Endometrial microvascular endothelial cells (primary cell): ENCODE measurements around the gene PSMD12. TPM values are rescaled to one million over a fixed set of nuclear protein-coding genes. Genes with fewer than 3 reads are reported as not detected.
"Not testable (repeated sequence)": the region's sequence is repeated elsewhere in the genome, so short reads cannot be mapped to it uniquely, and the experiment has no call there.

Experiments used
- in situ Hi-C: cut with HindIII; loops from 2 replicates; pipeline ENCODE4 v1.10.0; 2017; ENCODE audit warnings: low sequenced_read_pairs, low pct_unique_long_range_greater_than_20kb; ENCODE audit errors: inconsistent ontology term
- total RNA-seq: library from RNA; depleted of rRNA; stranded (reverse); fragments of >200 nt; gene quantifications from one replicate; pipeline ENCODE4 v1.2.3, GENCODE V29; 2015; ENCODE audit errors: inconsistent ontology term

PSMD12 gene
- total RNA-seq = 48.9 TPM

DNA sequence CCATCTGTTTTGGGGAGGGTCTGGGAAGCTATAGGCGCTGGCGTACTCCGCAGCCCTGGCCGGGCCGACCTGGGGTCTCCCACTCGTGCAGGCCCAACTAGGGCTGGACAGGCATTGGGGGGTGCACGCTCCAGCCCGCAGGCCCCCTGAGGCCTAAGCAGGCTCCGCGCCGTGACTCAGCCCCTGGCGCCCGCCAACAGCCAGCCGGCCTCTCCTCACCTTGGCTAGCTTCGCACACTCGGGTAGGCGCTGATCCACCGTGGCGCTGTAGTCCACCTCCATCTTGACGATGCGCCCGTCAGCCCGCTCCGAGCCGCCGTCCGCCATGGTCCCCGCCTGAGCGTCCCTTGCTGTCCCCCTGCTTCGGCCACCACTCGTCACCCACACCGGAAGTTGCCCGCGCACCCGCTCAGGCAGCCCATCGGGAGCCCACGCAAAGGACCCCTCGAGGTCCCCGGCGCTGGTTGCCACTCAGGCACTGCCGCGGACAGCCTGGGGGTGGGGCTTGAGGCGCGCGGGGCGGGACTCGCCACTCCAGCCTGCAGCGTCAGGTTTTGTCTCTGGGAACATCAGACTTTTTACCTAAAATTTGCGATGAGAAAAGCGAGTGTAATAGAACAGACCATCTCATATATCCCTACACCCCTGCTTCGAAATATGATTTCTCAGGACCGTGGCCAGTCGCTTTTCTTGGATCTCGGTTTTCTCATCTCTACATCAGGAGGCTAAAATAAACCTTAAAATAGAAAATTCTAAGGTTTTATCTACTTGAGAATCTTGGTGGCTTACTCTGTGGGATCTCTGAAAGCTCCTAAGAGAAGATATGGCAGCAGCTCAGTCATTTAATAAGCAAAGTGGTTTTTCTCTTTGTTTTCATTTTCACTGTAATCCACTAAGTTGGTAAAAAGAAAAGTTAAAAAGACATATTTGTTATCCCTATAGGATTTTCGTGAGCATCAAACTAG is at the start of gene PSMD12:
Gene PSMD12, minus strand, starts transcription at position 385 of the 965 bp plus-strand sequence. Its CDS starts 58 bp downstream, at position 327.
- in situ Hi-C loops = no loop called here

DNA sequence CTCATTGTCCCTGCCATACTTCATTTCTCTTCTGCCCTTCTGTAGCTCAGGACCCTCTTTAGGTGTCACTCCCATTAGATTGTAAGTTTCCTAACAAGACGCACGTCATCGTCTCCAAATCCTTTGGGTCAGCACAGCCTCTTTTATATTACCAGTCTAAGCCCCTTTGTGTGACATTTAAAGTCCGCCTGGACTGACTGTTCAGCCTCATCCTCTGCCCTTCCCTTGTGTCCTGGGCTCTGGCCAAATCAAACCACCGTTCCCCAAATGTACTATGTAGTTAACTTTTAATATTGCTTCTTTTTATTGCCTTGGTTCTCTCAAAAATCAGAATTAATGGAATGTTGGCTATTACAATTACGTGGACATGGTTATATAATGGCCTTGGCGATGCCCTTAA is 48.9 kb upstream of the PSMD12 start:
- in situ Hi-C loops = no loop called here

DNA sequence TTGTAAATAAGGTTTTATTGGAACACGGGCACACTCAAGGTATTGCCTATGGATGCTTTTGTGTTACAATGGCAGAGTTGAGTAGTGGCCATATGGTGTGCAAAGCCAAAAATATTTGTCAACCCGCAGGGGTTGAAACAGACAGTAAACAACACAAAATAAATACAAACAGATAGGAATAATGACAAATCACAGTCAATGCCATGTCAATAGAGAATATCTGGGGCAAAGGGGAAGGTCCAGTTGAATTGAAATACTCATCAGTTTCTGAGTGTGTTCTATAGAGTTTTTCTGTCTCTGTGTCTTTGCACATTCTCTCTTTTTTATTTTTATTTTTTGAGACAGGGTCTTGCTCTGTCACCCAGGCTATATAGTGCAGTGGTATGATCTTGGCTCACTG is 48.2 kb upstream of the PSMD12 start:
- in situ Hi-C loops = no loop called here

DNA sequence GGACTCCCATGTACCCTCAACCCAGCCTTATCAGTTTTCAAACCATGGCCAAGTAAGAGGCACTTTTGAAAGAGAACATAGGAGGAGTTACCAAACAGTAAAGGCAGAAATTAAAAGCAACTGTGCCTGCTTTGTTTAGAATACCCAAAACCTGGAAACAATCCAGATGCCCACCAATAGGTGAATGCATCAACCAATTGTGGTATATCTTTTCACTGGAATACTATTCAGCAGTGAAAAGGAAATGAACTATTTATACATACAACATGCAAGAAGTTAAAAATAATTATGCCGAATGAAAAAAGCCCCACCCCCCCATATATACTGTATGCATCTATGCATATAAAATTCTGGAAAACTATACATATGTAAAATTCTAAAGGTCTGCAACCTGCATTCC is 47.8 kb upstream of the PSMD12 start:
- in situ Hi-C loops = no loop called here

DNA sequence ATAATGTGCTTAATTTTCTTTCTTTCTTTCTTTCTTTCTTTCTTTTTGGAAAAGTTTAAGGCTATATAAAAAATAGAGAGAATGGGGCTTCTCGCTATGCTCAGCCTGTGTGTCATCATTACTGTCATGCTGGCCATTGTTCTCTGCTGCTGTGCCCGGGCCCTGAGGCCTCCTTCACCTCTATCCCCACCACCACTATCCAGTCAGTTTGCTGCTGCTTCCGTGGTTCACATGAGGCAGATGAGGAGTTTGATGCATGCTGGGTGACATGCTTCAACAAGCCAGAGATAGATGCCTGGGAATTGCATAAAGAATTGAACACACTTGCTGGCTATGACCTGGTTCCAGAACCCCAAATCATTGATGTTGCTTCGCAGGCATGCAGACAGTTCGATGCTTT is 47.0 kb upstream of the PSMD12 start:
- in situ Hi-C loops = no loop called here

DNA sequence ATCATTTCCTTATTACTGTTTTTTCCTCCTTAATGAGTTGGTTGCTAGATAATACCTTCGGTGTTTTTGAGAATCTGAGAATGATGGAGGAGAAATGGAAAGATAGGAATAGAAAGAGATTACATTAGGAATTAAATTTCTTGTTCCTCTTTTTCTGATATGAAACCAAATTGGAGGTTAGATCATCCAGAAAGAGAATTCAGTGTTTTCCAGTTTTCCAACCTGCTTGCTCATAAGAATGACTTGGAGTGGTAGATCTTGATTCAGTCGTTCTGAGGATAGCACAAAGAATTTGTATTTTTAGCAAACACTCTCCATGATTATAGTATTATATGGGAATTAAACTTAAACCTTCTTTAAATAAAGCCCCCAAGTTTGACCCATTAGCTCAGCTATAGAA is 46.6 kb upstream of the PSMD12 start:
- in situ Hi-C loops = no loop called here

DNA sequence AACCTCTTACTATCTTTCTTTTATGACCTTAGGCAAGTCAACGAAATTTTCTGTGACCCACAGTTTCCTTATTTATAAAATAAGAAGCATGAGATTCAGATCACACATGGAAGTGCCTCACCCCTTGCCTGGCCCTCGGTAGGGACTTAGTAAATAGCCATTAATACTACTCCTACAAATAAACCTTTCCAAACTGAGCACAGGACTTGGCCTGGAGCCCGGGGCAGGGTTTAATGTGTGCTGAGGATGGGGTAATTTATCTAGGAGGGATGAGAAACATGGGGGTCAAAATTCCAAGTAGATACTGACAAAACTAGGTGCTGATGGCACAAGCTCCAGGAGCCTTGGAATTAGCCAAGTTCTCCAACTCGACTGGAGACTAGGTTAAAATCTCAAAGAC is 45.7 kb upstream of the PSMD12 start:
- in situ Hi-C loops = no loop called here

DNA sequence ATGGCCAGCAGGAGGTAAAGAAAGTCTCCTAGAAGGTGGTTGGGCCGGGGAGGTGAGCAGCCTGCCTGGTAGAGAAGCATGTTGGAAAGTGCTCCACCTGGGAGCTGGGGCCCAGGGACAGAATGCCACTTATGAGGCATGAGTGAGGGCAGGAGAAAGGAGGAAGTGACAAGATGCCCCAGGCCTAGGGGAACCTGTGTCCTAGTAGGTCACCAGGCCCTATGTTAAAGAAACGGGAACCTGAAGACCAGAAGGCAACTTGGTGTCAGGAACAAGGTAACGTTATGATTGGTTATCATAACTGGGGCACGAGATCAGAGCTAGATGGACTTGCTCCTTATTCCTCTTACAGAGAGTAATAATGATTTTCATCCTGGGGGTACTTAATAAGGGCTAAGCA is 45.0 kb upstream of the PSMD12 start:
- in situ Hi-C loops = no loop called here

DNA sequence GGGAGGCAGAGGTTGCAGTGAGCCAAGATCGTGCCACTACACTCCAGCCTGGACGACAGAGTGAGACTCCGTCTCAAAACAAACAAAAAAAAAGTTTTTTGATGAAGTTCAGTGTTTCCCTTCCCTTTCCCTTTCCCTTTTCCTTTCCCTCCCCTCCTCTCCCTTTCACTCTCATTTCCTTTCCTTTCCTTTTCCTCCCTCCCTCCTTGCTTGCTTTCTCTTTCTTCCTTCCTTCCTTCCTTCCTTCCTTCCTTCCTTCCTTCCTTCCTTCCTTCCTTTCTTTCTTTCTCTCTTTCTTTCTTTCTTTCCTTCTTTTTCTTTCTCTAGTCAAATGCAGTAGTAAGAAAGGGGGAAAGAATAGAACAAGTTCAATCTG is 42.1 kb upstream of the PSMD12 start:
- in situ Hi-C loops = not testable (repeated sequence)

DNA sequence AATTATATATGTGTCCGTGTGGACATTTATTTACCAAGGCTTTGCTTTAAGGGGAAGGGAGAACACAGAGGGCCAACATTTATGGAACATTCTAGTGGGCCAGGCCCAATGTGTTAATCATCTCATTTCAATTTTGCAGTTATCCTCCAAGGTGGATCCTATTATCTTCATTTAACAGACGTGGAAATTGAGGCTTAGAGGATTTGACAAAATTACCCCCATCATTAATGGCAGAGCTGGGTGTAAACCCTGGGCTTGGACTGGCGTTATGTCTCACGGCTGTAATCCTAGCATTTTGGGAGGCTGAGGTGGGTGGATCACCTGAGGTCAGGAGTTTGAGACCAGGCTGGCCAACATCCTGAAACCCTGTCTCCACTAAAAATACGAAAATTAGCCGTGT is 37.1 kb upstream of the PSMD12 start:
- in situ Hi-C loops = no loop called here

DNA sequence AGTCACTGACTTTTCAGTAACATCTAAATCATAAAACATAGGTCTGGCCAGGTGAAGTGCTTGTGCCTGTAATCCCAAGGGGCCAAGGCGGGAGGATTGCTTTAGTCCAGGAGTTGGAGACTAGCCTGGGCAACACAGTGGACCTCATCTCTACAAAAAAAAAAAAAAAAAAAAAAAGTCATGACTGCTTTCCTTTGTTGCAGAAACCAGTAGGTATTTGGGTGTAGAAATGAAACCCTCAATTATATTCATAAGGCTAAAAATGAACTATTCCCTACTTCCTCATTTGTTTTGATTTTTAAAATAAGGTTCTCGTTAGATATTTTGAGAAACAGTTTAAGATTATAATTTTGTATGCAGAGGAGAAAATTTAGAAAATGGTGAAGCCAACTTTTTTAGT is 36.7 kb upstream of the PSMD12 start:
- in situ Hi-C loops = no loop called here

DNA sequence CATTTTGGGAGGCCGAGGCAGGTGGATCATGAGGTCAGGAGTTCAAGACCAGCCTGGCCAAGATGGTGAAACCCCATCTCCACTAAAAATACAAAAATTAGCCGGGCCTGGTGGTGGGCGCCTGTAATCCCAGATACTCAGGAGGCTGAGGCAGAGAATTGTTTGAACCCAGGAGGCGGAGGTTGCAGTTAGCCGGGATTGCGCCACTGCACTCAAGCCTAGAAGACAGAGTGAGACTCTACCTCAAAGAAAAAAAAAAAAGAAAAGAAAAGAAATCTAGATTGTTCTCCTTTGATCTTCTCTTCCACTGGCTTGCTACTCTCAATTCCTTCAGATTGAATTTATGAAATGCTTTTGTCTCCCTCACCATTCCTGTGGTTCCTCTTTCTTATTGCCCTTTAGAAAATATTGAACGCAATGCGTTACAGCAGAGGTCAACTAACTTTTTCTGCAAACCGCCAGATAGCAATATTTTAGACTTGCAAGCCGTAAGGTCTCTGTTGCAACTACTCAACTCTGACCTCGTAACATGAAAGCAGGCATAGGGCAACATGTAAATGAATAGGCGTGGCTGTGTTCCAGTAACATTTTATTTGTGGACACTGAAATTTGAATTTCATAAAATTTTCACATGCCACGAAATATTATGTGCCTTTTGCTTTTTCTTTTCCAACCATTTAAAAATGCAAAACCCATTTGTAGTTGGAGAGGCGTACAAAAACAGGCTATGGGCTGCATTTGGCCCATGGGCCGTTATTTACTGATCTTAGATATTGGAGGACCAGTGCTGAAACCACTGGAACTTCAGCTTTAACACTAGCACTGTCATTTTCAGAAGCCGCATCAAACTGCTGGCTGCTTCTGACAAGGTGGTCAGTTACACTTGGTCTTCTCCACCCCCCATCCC is 35.5 kb upstream of the PSMD12 start:
- in situ Hi-C loops = no loop called here

DNA sequence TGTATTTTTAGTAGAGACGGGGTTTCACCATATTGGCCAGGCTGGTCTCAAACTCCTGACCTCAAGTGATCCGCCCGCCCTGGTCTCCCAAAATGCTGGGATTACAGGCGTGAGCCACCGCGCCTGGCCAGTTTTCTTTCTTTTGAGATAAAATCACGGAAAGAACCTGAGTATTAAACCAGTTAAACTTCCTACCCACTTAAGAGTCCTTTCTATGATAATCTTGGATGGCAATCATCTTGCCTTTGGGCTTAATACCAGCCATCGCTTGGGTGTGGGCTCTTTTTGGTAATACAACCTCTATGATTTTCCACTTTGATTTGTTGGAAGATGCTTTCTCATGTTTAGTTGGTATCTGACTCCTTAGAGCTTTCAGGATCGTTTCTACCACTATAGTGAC is 34.7 kb upstream of the PSMD12 start:
- in situ Hi-C loops = no loop called here

DNA sequence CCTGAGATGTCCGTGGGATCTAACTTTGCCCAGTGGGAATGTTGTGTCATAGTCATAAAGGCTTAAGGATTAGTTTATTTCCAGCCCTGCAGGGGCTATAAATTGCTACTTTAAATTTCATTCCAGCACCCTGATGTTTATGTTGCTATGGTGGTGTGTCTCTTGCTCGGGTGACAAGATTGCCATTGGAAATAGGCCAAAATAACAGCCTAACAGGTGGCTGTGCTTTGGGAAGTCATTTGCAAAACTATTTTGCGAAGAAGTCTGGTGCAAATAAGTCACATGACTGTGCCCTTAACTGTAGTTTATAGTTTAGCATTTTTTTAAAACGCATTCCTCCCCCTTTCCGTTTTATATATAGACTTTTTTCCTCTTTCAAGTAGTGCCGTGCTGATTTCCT is 33.8 kb upstream of the PSMD12 start:
- in situ Hi-C loops = no loop called here

DNA sequence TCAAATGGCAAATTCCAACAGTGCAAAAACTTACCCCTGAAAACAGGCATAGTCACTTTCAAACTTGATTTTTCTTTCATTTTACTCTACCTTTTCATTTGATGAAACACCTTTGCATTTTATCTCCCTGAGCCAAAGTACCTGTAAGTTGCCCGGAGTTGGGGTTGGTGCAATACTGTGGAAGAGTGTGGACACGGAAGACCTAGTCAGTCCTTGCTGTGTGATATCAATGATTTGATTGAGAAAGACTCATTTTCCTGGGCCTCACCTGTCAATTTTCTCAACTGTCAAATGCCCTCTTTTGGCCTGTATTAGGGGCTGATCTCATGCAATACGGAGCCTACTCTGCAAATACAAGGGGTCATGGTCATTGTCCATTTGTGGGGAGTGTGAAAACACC is 33.3 kb upstream of the PSMD12 start:
- in situ Hi-C loops = no loop called here

DNA sequence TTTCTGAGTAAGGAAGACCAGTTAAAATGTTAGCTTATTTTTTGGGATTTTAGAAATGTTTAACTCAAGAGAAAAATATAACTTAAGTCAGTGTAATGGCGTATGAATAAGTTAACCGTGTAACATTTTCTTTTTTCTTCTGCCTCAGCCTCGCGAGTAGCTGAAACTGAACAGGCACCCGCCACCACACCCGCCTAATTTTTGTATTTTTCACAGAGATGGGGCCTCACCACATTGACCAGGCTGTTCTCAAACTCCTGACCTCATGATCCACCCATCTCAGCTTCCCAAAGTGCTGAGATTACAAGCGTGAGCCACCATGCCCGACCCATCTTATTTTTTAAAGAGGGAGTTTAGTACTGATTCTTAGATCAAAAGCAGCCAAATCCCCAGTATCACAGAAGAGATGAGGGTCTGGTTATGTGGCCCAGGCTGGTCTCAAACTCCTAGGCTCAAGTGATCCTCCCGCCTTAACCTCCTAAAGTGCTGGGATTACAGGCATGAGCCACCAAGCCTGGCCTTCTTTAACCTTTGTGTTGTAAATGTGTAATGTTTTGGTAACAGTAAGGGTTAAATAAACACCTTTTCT is 27.5 kb upstream of the PSMD12 start:
- in situ Hi-C loops = no loop called here

DNA sequence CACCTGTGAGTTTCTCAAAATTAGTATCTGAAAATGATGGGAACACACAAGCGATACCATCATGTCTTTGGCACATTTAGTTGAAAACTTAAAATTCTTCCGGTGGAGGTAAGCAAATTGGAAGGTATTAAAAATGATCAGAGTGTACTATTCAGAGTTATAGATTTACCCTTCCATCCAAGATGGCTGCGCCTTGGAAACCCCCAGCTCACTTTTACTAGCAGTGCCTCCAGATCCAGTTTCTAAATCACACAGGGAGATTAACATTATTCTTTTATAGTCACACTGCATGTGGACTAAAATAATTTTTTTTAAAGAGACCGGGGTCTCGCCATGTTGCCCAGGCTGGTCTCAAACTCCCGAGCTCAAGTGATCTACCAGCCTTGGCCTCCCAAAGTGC is 25.7 kb upstream of the PSMD12 start:
- in situ Hi-C loops = no loop called here

DNA sequence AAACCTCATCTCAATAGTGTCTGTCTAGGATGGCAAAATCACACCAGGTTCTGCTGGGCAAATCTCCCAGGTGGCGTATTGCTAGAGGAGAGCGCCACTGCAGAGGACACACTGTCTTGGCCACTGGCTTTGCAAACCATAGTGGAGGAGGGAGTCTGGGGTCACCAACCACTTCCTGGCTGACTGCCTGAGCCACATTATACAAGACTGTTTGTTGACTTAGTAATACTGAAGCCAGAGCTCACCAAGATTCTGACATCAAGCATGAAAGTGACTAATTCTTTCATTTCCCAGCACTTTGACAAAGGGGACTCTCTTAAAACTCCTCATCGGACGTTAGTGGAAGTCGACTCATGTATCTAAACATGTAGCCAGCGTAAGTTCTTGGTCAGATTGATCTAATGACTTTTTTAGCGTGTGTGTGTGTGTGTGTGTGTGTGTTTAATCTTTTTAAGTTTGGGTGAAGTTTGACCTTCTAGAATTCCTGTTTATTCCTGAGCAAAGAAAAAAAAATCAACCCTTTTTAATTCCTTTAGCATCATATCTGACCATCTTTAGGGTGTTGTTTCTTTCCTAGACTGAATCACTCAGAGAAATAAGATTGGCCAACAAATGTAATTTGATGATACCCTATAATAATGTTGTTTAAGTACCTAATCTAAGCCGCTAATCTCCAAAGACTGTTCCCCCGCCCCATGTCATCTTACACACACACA is 24.4 kb upstream of the PSMD12 start:
- in situ Hi-C loops = no loop called here
